ENCODE data around the gene ILDR1. TPM values are rescaled to one million over a fixed set of nuclear protein-coding genes. Genes with fewer than 3 reads are reported as not detected.

ILDR1 gene
- total RNA-seq, 1 experiment from 2014 or later = 2.3 TPM

- ATAC-seq (no peak), DNase-seq (ENCODE audit: low spot score) (no peak)
- ChIA-PET POLR2A (no interaction called here), CTCF (interaction anchor here (1.1 kb wide), 1 partner anchor 69 kb away, joined by 3 read pairs; no protein-coding TSS in a partner anchor)
- Mint-ChIP-seq H3K27me3 (ENCODE audit: low read depth) (no peaks in the 10 kb centered on the region), H3K4me1 (peaks cover 7% of the 10 kb centered on the region), H3K4me3 (no peak overlapping the region), H3K9me3 (no peaks in the 10 kb centered on the region), H3K27ac (no peak overlapping the region), H3K36me3 (no peaks in the 10 kb centered on the region)
- TF ChIP-seq SMAD4 (CRISPR knock-in tag; IDR thresholded peaks at IDR 0.05) = no peak
- TF ChIP-seq, protein P1, sequence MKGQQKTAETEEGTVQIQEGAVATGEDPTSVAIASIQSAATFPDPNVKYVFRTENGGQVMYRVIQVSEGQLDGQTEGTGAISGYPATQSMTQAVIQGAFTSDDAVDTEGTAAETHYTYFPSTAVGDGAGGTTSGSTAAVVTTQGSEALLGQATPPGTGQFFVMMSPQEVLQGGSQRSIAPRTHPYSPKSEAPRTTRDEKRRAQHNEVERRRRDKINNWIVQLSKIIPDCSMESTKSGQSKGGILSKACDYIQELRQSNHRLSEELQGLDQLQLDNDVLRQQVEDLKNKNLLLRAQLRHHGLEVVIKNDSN (CRISPR knock-in tag; IDR thresholded peaks at IDR 0.05) = no peak
- no peak for TF ChIP-seq ZNF232 (CRISPR knock-in tag; IDR thresholded peaks at IDR 0.05)
- no peak for TF ChIP-seq ETV6 (CRISPR knock-in tag; IDR thresholded peaks at IDR 0.05)
- no peak for TF ChIP-seq MYBL2 (CRISPR knock-in tag; IDR thresholded peaks at IDR 0.05)
- no peak for TF ChIP-seq E2F5 (CRISPR knock-in tag; IDR thresholded peaks at IDR 0.05)
Measured at GRCh38 chr3:122064326-122064725, 42.3 kb upstream of the ILDR1 start.

DNA sequence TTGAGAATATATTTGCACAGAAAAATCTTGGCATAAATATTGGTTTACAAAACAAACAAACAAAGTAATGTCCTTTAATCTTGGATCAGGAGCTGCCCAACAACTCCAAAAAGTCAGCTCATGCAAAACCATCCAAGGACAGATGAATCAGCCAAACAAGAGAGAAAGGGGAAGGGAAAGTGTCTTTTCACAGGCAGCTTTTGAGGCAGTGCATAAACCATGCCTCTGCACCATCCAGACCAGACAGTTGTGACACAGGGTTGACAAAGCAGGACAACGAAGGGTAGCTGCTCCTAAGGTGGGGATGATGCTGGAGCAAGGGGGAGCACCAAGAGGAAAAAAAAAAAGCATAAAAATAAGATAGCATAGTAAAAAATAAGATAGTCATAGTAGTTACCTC lies 41.9 kb upstream of the ILDR1 start:
- H3K4me3 Mint-ChIP-seq = no peak overlapping the region
- H3K9me3 Mint-ChIP-seq = no peaks in the 10 kb centered on the region
- ChIA-PET POLR2A (no interaction called here), CTCF (no interaction called here)
- no peaks in the 10 kb centered on the region for H3K36me3 Mint-ChIP-seq
- no peaks in the 10 kb centered on the region for H3K27me3 Mint-ChIP-seq (ENCODE audit: low read depth)
- ATAC-seq = no peak
- DNase-seq (ENCODE audit: low spot score) = no peak
- H3K27ac Mint-ChIP-seq = no peak overlapping the region
- peaks cover 7% of the 10 kb centered on the region for H3K4me1 Mint-ChIP-seq
- TF ChIP-seq E2F5 (CRISPR knock-in tag; IDR thresholded peaks at IDR 0.05) = no peak
- TF ChIP-seq ERG (CRISPR knock-in tag; IDR thresholded peaks at IDR 0.05) = no peak
- TF ChIP-seq CDX4 (CRISPR knock-in tag; IDR thresholded peaks at IDR 0.05; ENCODE audit: borderline replicate concordance) = no peak
- no peak for TF ChIP-seq MYBL2 (CRISPR knock-in tag; IDR thresholded peaks at IDR 0.05)
- TF ChIP-seq, protein P2, sequence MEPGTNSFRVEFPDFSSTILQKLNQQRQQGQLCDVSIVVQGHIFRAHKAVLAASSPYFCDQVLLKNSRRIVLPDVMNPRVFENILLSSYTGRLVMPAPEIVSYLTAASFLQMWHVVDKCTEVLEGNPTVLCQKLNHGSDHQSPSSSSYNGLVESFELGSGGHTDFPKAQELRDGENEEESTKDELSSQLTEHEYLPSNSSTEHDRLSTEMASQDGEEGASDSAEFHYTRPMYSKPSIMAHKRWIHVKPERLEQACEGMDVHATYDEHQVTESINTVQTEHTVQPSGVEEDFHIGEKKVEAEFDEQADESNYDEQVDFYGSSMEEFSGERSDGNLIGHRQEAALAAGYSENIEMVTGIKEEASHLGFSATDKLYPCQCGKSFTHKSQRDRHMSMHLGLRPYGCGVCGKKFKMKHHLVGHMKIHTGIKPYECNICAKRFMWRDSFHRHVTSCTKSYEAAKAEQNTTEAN (CRISPR knock-in tag; IDR thresholded peaks at IDR 0.05) = no peak
- TF ChIP-seq, protein P3, sequence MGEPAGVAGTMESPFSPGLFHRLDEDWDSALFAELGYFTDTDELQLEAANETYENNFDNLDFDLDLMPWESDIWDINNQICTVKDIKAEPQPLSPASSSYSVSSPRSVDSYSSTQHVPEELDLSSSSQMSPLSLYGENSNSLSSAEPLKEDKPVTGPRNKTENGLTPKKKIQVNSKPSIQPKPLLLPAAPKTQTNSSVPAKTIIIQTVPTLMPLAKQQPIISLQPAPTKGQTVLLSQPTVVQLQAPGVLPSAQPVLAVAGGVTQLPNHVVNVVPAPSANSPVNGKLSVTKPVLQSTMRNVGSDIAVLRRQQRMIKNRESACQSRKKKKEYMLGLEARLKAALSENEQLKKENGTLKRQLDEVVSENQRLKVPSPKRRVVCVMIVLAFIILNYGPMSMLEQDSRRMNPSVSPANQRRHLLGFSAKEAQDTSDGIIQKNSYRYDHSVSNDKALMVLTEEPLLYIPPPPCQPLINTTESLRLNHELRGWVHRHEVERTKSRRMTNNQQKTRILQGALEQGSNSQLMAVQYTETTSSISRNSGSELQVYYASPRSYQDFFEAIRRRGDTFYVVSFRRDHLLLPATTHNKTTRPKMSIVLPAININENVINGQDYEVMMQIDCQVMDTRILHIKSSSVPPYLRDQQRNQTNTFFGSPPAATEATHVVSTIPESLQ (CRISPR knock-in tag; IDR thresholded peaks at IDR 0.05) = no peak
- TF ChIP-seq JUN (CRISPR knock-in tag; IDR thresholded peaks at IDR 0.05) = no peak
- no peak for TF ChIP-seq IRF2 (CRISPR knock-in tag; IDR thresholded peaks at IDR 0.05; ENCODE audit: borderline replicate concordance, low read depth)
- no peak for TF ChIP-seq SOX15 (CRISPR knock-in tag; IDR thresholded peaks at IDR 0.05)
- no peak for TF ChIP-seq ELF4 (CRISPR knock-in tag; IDR thresholded peaks at IDR 0.05; ENCODE audit: low read depth)
- TF ChIP-seq NR1H2 (CRISPR knock-in tag; IDR thresholded peaks at IDR 0.05) = no peak
- TF ChIP-seq ZNF138 (CRISPR knock-in tag; conservative IDR thresholded peaks at IDR 0.05) = no peak
- no peak for TF ChIP-seq ZNF317 (CRISPR knock-in tag; IDR thresholded peaks at IDR 0.05; ENCODE audit: borderline replicate concordance, low read depth)
- TF ChIP-seq ESRRA (CRISPR knock-in tag; IDR thresholded peaks at IDR 0.05; ENCODE audit: borderline replicate concordance) = no peak
- TF ChIP-seq AFF4 (CRISPR knock-in tag; IDR thresholded peaks at IDR 0.05; ENCODE audit: borderline replicate concordance) = no peak
- no peak for TF ChIP-seq ZNF281 (CRISPR knock-in tag; IDR thresholded peaks at IDR 0.05)

Data from WTC11 (cell line).